ENCODE measurements around the gene GVQW3.

Gene GVQW3

GRCh38 chr11:76408171-76408965, 27.2 kb downstream of the GVQW3 start:
- Mint-ChIP-seq H3K27ac (no peak overlapping the region), H3K36me3 (no peaks in the 10 kb centered on the region), H3K9me3 (no peaks in the 10 kb centered on the region), H3K4me3 (no peak overlapping the region), H3K27me3 (no peaks in the 10 kb centered on the region), H3K4me1 (no peaks in the 10 kb centered on the region)

- Mint-ChIP-seq H3K9me3 (no peaks in the 10 kb centered on the region), H3K4me3 (no peak overlapping the region), H3K27me3 (peaks cover 1% of the 10 kb centered on the region), H3K36me3 (no peaks in the 10 kb centered on the region), H3K4me1 (no peaks in the 10 kb centered on the region), H3K27ac (no peak overlapping the region)
These were observed 29.8 kb downstream of the GVQW3 start for GRCh38 chr11:76410851-76411357.

DNA sequence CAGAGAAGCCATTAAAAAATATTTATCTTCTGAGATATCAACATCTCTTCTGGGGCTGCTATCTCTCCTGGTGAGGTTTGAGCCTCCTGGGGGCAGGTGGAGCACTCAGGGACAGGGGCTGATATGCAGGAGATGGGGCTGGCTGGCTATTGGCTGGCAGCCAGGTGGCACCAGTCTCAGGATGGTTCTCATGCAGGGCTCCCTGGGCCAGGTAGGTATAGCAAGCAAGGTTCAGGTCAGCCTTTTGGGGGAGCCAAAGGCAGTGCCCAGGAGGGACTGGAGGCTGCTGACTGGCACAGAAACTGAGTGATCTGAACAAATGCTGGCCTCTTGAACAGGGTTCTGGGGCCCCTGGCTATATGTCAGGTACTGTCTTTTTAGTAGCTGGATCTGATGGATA, 34.0 kb downstream of the GVQW3 start:
- H3K27me3 Mint-ChIP-seq = peaks cover 6% of the 10 kb centered on the region
- no peak overlapping the region for H3K27ac Mint-ChIP-seq
- H3K4me3 Mint-ChIP-seq = no peak overlapping the region
- no peaks in the 10 kb centered on the region for H3K36me3 Mint-ChIP-seq
- no peaks in the 10 kb centered on the region for H3K4me1 Mint-ChIP-seq
- H3K9me3 Mint-ChIP-seq = no peaks in the 10 kb centered on the region

GRCh38 chr11:76419896-76420295, 38.8 kb downstream of the GVQW3 start:
- Mint-ChIP-seq H3K27me3 (peaks cover 6% of the 10 kb centered on the region), H3K36me3 (no peaks in the 10 kb centered on the region), H3K27ac (no peak overlapping the region), H3K4me1 (peaks cover 5% of the 10 kb centered on the region), H3K9me3 (no peaks in the 10 kb centered on the region), H3K4me3 (no peak overlapping the region)

DNA sequence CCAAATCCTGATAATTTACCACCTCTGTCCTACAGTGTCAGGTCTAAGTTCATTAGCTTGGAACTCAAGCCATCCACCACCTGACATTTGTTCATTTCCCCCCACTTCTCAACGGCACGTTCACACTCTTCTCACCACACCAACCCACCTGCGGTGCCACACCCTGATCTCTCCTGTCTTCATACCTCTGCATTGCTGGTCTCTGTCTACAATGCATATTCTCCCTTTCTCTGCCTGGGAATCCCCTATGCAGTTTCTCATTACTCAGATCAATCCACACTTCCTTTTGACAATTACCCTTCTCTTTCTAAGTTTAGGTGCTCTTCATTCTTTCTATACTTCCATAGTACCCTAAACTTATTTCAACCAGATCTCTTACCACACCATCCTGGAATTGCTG, 43.3 kb downstream of the GVQW3 start:
- no peak overlapping the region for H3K27ac Mint-ChIP-seq
- H3K36me3 Mint-ChIP-seq = no peaks in the 10 kb centered on the region
- H3K9me3 Mint-ChIP-seq = no peaks in the 10 kb centered on the region
- no peak overlapping the region for H3K4me3 Mint-ChIP-seq
- peaks cover 2% of the 10 kb centered on the region for H3K27me3 Mint-ChIP-seq
- H3K4me1 Mint-ChIP-seq = peaks cover 5% of the 10 kb centered on the region

- H3K4me3 Mint-ChIP-seq = no peak overlapping the region
- H3K9me3 Mint-ChIP-seq = no peaks in the 10 kb centered on the region
- H3K27ac Mint-ChIP-seq = no peak overlapping the region
- H3K27me3 Mint-ChIP-seq = peaks cover 2% of the 10 kb centered on the region
- peaks cover 5% of the 10 kb centered on the region for H3K4me1 Mint-ChIP-seq
- no peaks in the 10 kb centered on the region for H3K36me3 Mint-ChIP-seq
These were observed 43.8 kb downstream of the GVQW3 start for GRCh38 chr11:76424891-76425290.

- H3K36me3 Mint-ChIP-seq = no peaks in the 10 kb centered on the region
- peaks cover 2% of the 10 kb centered on the region for H3K27me3 Mint-ChIP-seq
- H3K9me3 Mint-ChIP-seq = no peaks in the 10 kb centered on the region
- peaks cover 5% of the 10 kb centered on the region for H3K4me1 Mint-ChIP-seq
- no peak overlapping the region for H3K4me3 Mint-ChIP-seq
- H3K27ac Mint-ChIP-seq = no peak overlapping the region
These were observed 45.5 kb downstream of the GVQW3 start for GRCh38 chr11:76426660-76427059.

DNA sequence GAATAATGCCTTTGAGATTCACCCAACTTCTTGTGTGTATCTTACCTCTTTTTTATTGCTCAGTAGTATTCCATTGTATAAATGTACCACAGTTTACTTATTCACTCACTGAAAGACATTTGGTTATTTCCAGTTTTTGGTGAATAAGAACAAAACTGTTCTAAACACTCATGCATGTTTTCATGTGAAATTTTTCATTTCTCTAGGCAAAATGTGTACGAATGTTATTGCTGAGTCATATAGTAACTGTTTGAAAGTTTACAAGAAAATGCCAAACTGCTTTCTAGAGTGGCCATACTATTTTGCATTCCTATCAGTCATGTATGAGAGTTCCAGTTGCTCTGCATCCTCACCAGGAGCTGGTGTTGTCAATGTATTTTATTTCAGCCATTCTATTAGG, 54.9 kb downstream of the GVQW3 start:
- Mint-ChIP-seq H3K4me3 (no peak overlapping the region), H3K36me3 (peaks cover 1% of the 10 kb centered on the region), H3K9me3 (no peaks in the 10 kb centered on the region), H3K4me1 (no peaks in the 10 kb centered on the region), H3K27me3 (no peaks in the 10 kb centered on the region), H3K27ac (no peak overlapping the region)

GRCh38 chr11:76443268-76443980, 62.3 kb downstream of the GVQW3 start:
- H3K9me3 Mint-ChIP-seq = no peaks in the 10 kb centered on the region
- peak overlapping the region; percentile 99 for H3K27ac Mint-ChIP-seq
- H3K4me3 Mint-ChIP-seq = peak overlapping the region; percentile 99
- H3K4me1 Mint-ChIP-seq = peaks cover 31% of the 10 kb centered on the region
- H3K36me3 Mint-ChIP-seq = peaks cover 4% of the 10 kb centered on the region
- H3K27me3 Mint-ChIP-seq = no peaks in the 10 kb centered on the region

DNA sequence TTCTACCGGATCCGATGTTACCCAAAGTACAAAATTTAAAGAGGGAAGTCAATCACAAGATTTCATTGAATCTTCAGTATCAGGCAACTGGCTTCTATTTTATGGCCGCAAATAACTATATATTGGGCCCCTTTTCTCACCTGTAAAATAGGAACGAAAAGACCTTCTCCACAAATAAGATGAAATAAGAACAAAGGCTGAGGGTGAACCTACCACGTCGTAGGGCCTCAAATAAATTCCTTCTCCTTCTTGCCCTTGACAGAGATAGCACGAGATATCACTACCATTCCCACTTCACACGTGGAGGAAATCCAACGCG, 62.9 kb downstream of the GVQW3 start:
- Mint-ChIP-seq H3K36me3 (peaks cover 6% of the 10 kb centered on the region), H3K27ac (peak overlapping the region; percentile 99), H3K4me3 (peak overlapping the region; percentile 99), H3K27me3 (no peaks in the 10 kb centered on the region), H3K9me3 (no peaks in the 10 kb centered on the region), H3K4me1 (peaks cover 35% of the 10 kb centered on the region)

DNA sequence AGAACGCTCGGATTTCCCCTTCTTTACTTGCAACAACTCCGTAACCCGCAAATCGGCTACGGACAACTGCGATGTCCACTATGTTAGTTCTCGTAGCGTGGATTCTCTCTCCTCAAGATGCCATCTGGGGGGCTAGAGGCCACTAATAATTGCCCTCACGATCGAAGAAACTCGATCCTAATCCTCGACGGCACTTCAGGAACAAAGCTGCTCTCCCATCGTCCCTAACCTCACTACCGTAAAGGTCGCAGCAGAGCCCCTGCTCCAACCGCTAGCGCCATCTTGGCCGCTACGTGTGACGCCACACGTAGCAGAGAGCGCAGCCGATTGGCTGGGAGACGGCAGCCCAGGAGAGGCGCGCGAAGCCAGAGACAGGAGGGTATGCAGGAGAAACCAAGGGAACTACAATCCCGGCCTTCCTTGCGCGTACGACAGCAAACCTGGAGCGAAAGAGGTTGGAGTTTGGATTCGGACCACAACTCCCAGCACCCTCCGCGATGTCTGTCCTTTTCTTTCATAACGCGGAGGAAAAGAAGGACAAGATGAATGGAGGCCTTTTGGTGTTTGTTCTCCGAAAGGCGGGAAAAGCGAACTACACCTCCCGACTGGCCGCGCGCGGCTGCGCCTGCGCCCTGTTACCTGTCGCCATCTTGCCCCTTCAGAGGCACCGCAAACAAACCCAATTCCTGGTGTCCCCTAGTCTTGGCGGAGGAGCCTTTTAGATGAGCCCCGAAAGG, 63.4 kb downstream of the GVQW3 start, which contains the start of gene EMSY:
Gene EMSY (plus strand): TSS at position 635 of the 737 bp plus-strand sequence. CDS start 1,921 bp downstream, outside the sequence.
- H3K27me3 Mint-ChIP-seq = no peaks in the 10 kb centered on the region
- H3K4me3 Mint-ChIP-seq = peak within 1 kb of the TSS; percentile 99
- H3K4me1 Mint-ChIP-seq = peaks cover 38% of the 10 kb centered on the region
- H3K27ac Mint-ChIP-seq = peak within 1 kb of the TSS; percentile 99
- H3K36me3 Mint-ChIP-seq = peaks cover 9% of the 10 kb centered on the region
- H3K9me3 Mint-ChIP-seq = no peaks in the 10 kb centered on the region

- peak overlapping the region; percentile 99 for H3K27ac Mint-ChIP-seq
- peaks cover 46% of the 10 kb centered on the region for H3K4me1 Mint-ChIP-seq
- peaks cover 14% of the 10 kb centered on the region for H3K36me3 Mint-ChIP-seq
- no peaks in the 10 kb centered on the region for H3K9me3 Mint-ChIP-seq
- no peaks in the 10 kb centered on the region for H3K27me3 Mint-ChIP-seq
- peak overlapping the region; percentile 99 for H3K4me3 Mint-ChIP-seq
These were observed 64.3 kb downstream of the GVQW3 start for GRCh38 chr11:76445121-76446084.

- Mint-ChIP-seq H3K9me3 (no peaks in the 10 kb centered on the region), H3K27ac (no peak overlapping the region), H3K36me3 (peaks cover 20% of the 10 kb centered on the region), H3K4me1 (peaks cover 47% of the 10 kb centered on the region), H3K4me3 (no peak overlapping the region), H3K27me3 (no peaks in the 10 kb centered on the region)
These were observed 67.4 kb downstream of the GVQW3 start for GRCh38 chr11:76448506-76448905.

DNA sequence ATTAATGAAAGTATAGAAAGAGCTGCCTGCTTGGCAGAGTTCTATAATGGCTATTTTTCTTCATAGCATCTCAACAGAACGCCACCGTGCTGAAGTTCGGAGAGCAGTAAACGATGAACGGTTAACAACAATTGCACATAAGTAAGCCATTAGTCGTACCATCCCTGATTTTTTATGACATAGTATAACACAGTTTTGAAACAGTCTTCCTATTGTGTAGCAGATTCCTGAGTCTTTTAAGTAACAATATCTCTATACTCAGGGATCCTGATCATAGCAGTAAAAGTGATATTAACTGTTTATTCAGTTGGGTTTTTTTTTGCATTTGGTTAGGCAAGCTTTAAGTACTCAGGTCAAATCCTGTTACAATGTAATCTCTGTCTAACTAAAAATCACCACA, 72.1 kb downstream of the GVQW3 start:
- peaks cover 21% of the 10 kb centered on the region for H3K36me3 Mint-ChIP-seq

GRCh38 chr11:76455331-76455730, 74.2 kb downstream of the GVQW3 start:
- H3K27me3 Mint-ChIP-seq = no peaks in the 10 kb centered on the region
- H3K4me3 Mint-ChIP-seq = no peak overlapping the region
- H3K27ac Mint-ChIP-seq = no peak overlapping the region
- no peaks in the 10 kb centered on the region for H3K9me3 Mint-ChIP-seq
- peaks cover 11% of the 10 kb centered on the region for H3K4me1 Mint-ChIP-seq
- H3K36me3 Mint-ChIP-seq = peaks cover 12% of the 10 kb centered on the region

More for the DNA sequence above, 72.1 kb downstream of the GVQW3 start:
- Mint-ChIP-seq H3K4me3 (no peak overlapping the region), H3K9me3 (no peaks in the 10 kb centered on the region), H3K27ac (no peak overlapping the region), H3K4me1 (peaks cover 26% of the 10 kb centered on the region), H3K27me3 (no peaks in the 10 kb centered on the region)
